Measurements from ENCODE around the gene TAF7.
"Not testable (repeated sequence)": the region's sequence is repeated elsewhere in the genome, so short reads cannot be mapped to it uniquely, and the experiment has no call there.

TAF7 gene

GRCh38 chr5:141320225-141321169 is at the start of gene TAF7:
Gene TAF7 (minus strand): TSS chr5:141320784. CDS start chr5:141320044, 740 bp downstream.
- FAIRE-seq, result peak; percentile 79

DNA sequence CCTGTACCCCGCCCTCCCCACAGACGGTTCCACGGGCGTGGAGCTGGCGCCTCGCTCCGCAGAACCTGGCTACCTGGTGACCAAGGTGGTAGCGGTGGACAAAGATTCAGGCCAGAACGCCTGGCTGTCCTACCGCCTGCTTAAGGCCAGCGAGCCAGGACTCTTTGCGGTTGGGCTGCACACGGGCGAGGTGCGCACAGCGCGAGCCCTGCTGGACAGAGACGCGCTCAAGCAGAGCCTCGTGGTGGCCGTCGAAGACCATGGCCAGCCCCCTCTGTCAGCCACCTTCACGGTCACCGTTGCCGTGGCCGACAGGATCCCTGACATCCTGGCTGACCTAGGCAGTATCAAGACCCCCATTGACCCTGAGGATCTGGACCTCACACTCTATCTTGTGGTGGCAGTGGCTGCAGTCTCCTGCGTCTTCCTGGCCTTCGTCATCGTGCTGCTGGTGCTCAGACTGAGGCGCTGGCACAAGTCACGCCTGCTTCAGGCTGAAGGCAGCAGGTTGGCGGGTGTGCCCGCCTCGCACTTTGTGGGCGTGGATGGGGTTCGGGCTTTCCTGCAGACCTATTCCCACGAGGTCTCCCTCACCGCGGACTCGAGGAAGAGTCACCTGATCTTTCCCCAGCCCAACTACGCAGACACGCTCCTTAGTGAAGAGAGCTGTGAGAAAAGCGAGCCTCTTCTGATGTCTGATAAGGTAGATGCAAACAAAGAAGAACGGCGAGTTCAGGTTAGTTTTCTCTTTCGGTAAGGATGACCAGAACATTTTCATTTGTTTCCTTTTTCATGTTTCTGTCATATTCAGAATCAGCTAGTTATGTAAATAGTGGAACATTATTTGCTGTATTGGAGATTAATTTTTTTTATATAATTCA is 45.7 kb upstream of the TAF7 start:
- no peak for FAIRE-seq

DNA sequence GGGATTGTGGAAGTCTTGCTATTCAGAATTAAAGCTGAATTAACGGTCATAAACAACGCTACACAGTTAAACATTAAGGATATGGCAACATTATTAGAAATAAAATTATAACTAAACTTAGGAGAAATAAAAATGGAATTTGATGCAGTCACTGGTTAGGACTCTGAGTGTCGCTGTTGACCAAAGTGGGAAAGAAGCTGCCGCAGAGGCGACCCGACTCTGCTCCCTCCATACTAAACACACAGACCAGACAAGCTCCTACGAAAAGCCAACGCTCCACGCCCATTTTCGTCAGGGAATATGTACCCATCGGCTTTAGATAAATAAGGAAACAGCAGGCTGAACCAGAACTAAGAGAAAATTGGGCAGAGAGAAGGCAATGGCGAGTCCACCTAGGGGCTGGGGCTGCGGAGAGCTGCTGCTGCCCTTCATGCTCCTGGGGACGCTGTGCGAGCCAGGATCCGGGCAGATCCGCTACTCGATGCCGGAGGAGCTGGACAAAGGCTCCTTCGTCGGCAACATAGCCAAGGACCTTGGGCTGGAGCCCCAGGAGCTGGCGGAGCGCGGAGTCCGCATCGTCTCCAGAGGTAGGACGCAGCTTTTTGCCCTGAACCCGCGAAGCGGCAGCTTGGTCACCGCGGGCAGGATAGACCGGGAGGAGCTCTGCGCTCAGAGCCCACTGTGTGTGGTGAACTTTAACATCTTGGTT is 43.5 kb upstream of the TAF7 start, which contains the start of gene PCDHGA5:
Gene PCDHGA5, plus strand, starts transcription at position 211 of the 709 bp plus-strand sequence. Its CDS starts 169 bp downstream, at position 380.
- FAIRE-seq, result no peak

DNA sequence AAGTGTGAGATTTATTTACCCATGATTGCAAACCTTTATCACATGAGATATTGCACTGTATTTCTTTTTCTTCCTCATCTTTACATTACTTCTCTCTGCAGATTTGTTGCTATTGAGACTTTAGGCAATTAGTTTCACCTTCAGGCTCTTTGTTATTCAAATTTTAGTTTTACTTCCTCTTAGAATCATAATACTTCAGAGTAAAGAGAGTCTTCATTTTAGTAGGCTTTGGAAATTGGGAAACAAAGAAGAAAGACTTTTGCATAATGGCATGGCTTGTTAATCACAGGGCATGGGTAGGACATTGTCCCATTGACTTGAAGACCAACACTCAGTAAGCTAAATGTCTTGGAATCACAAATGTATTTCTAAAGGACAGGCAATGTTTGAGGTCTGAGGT is 42.1 kb upstream of the TAF7 start:
- FAIRE-seq, result no peak

- FAIRE-seq, result no peak
These were observed 40.1 kb upstream of the TAF7 start for GRCh38 chr5:141360685-141361084.

DNA sequence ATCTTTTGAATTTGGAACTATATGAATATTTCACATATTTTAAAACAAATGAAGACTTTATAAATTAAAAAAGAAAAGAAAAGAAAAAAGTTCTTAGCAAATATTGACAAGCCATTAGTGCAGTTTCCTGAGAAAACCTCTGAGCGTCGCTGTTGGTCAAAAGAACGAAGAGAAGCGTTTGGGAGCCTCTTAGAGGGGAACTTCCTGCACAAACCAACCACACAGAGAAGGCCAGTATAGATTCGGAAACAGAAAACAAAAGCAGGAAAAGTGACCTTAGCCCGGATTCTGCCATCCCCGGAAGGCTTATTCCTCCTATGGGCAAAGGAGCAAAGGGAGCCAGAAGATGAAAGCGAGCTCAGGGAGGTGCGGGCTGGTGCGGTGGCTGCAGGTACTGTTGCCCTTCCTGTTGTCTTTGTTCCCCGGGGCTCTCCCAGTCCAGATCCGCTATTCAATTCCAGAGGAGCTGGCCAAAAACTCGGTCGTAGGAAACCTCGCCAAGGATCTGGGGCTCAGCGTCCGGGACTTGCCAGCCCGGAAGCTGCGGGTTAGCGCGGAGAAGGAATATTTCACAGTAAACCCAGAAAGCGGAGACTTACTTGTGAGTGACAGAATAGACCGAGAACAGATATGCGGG is 39.3 kb upstream of the TAF7 start, which contains the start of gene PCDHGB2:
Gene PCDHGB2, plus strand, starts transcription at position 205 of the 637 bp plus-strand sequence. Its CDS starts 142 bp downstream, at position 347.
- FAIRE-seq, result no peak

- no peak for FAIRE-seq
These were observed 36.4 kb upstream of the TAF7 start for GRCh38 chr5:141356950-141357349.

DNA sequence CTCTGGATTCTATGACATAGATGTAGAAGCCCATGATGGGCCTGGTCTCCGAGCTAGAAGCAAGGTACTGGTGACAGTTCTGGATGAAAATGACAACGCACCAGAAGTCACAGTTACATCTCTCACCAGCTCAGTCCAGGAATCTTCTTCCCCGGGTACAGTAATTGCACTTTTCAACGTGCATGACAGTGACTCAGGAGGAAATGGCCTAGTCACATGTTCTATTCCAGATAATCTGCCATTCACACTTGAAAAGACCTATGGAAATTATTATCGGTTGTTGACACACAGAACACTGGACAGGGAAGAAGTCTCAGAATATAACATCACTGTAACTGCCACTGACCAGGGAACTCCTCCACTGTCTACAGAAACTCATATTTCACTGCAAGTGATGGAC is 35.5 kb upstream of the TAF7 start:
- FAIRE-seq, result no peak

- FAIRE-seq, result no peak
These were observed 35.1 kb upstream of the TAF7 start for GRCh38 chr5:141355641-141356040.

DNA sequence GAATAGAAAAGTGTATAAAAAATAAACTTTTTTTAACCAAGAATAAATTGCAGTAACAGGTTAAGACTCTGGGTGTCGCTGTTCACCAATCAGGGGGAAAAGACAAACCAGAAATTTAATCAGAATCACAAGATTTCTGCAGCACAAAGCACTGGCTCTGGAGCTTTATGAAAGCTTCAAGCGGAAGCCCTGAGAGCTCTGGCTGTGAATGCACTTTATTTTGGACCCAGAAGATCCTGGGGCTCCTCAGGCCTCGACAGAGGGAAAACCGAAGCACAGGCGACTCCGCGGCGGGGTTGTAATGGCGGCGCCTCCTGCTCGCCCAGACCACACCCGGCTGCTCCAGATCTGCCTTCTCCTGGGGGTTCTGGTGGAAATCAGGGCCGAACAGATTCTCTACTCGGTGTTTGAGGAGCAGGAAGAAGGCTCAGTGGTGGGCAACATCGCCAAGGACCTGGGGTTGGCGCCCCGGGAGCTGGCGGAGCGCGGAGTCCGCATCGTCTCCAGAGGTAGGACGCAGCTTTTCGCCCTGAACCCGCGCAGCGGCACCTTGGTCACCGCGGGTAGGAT is 34.4 kb upstream of the TAF7 start, which contains the start of gene PCDHGA4:
Gene PCDHGA4, plus strand, starts transcription at position 122 of the 570 bp plus-strand sequence. Its CDS starts 87 bp downstream, at position 209.
- FAIRE-seq, result no peak

GRCh38 chr5:141351591-141351990 is 31.0 kb upstream of the TAF7 start:
- FAIRE-seq, result no peak

GRCh38 chr5:141349917-141350619 is 29.5 kb upstream of the TAF7 start, which contains the start of gene PCDHGB1:
Gene PCDHGB1 (plus strand): TSS chr5:141350099. CDS start chr5:141350261, 162 bp downstream.
- no peak for FAIRE-seq

DNA sequence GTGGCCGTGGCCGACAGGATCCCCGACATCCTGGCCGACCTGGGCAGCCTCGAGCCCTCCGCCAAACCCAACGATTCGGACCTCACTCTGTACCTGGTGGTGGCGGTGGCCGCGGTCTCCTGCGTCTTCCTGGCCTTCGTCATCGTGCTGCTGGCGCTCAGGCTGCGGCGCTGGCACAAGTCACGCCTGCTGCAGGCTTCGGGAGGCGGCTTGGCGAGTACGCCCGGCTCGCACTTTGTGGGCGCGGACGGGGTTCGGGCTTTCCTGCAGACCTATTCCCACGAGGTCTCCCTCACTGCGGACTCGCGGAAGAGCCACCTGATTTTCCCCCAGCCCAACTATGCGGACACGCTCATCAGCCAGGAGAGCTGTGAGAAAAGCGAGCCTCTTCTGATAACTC is 25.4 kb upstream of the TAF7 start:
- FAIRE-seq, result not testable (repeated sequence)

DNA sequence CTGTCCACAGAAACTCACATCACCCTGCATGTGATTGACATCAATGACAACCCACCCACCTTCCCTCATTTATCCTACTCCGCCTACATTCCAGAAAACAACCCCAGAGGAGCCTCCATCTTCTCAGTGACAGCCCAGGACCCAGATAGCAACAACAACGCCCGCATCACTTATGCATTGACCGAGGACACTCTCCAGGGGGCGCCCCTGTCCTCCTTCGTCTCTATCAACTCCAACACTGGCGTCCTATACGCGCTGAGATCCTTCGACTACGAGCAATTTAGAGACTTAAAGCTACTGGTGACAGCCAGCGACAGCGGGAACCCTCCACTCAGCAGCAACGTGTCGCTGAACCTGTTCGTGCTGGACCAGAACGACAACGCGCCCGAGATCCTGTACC is 24.7 kb upstream of the TAF7 start:
- FAIRE-seq, result no peak

- FAIRE-seq, result no peak
These were observed 23.4 kb upstream of the TAF7 start for GRCh38 chr5:141343953-141344463.

DNA sequence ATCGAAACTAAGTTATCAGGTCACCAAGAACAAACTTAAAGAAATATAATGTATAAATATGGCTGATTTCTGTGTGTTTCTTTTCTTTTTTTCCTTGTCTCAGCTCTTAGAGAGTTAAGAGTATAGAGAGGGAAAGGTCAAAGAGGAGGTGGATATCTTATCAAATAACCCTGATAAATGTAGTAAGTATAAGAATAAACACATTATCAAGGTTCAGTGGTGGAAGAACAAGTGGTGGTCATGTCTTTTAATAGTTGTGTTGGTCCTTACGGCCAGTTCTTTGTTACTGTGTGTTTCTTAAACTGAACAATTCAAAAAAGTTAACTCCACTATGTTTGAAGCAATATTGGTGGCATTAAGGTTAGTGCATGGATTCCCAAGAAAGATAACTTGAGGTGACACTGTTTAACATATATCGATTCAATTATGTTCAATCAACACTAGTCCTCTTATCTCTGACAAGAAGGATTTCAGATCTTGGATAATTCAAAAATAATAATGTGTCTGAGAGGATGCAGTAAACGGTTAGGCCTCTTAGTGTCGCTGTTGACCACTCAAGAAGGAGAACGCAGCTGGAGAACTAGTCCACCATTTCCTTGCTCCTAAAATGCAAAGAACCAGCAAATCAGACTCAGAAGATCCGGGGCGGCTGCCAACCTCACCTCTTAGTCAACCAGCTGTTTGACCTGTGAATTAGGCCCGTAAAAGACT is 22.8 kb upstream of the TAF7 start, which contains the start of gene PCDHGA3:
Gene PCDHGA3, plus strand, starts transcription at position 588 of the 711 bp plus-strand sequence. CDS start 205 bp downstream, outside the sequence.
- FAIRE-seq, result no peak

DNA sequence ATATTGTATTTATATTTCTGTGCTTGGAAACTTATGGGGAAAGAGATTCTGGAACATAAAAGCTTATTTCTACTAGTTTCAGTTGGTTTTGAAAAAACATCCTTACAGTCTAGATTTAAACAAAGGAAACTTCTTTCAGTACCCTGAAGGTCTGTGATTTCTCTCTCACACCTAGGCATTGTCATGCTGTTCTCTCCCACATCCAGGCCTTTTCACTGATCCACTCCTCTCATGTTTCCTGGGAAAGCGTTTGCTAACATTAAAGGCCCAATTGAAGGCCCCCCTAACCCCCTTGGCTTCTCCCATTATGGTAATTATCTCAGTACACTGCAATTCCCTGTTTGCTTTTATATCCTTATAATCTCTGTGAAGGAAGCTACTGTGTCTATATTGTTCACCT is 22.2 kb upstream of the TAF7 start:
- FAIRE-seq, result no peak

- FAIRE-seq, result not testable (repeated sequence)
These were observed 20.3 kb upstream of the TAF7 start for GRCh38 chr5:141340781-141341354.
